PC-9 (cell line): Measurements from ENCODE around the gene ZNF581. TPM values are rescaled to one million over a fixed set of nuclear protein-coding genes. Genes with fewer than 3 reads are reported as not detected.

Experiments used
- BruUV-seq: library from RNA; stranded (reverse); fragments of 400-500 nt; replicated peaks from 2 replicates; lab custom pipeline; 2021; lab: Mats Ljungman, UMichigan
- CTCF ChIA-PET: fragments of 300-600 bp; sonication (Branson Sonifier 250); formaldehyde crosslinking; loops from one replicate; lab custom pipeline; 2022; ENCODE audit warnings: antibody characterized with exemption; lab: Charles Lee
- POLR2A ChIA-PET: fragments of 300-600 bp; sonication (Branson Sonifier 250); formaldehyde crosslinking; loops from one replicate; lab custom pipeline; 2022; ENCODE audit warnings: antibody characterized with exemption; ENCODE audit not compliant: unreplicated experiment; lab: Charles Lee
- DNase-seq, 2 experiments: peaks; one replicate each; pipeline versions ENCODE4 v3.0.0 to v3.0.0-alpha.2; 2015 to 2022; ENCODE audit warnings: mixed read lengths in 1 of 2
- H2AFZ ChIP-seq: fragments of 200-600 bp; sonication (generic); 2 replicates; pipeline ENCODE4 v1.8.1; 2017; ENCODE audit warnings: antibody characterized with exemption
- H3F3A ChIP-seq: fragments of 200-600 bp; sonication (generic); 2 replicates; pipeline ENCODE4 v1.8.1; 2017; ENCODE audit warnings: antibody characterized with exemption, mild to moderate bottlenecking, low read depth; ENCODE audit not compliant: insufficient read depth
- H3K27ac ChIP-seq: fragments of 200-600 bp; sonication (generic); 2 replicates; pipeline ENCODE4 v1.6.1; 2016; ENCODE audit warnings: mixed run types
- H3K27me3 ChIP-seq: fragments of 200-600 bp; sonication (generic); 2 replicates; pipeline ENCODE4 v1.6.1; 2016; ENCODE audit warnings: low read depth, mixed run types; ENCODE audit not compliant: insufficient read depth
- H3K36me3 ChIP-seq: fragments of 200-600 bp; sonication (generic); 2 replicates; pipeline ENCODE4 v1.6.1; 2016; ENCODE audit warnings: low read depth, mixed run types
- H3K4me1 ChIP-seq: fragments of 200-600 bp; sonication (generic); replicated peaks from 2 replicates; pipeline ENCODE4 v1.6.1; 2016; ENCODE audit warnings: mixed run types; ENCODE audit not compliant: insufficient read depth
- H3K4me2 ChIP-seq: fragments of 200-600 bp; sonication (generic); 2 replicates; pipeline ENCODE4 v1.6.1; 2017; ENCODE audit warnings: mixed run types
- H3K4me3 ChIP-seq: fragments of 200-600 bp; sonication (generic); 2 replicates; pipeline ENCODE4 v1.6.1; 2016; ENCODE audit warnings: mixed run types
- H3K79me2 ChIP-seq: fragments of 200-600 bp; sonication (generic); 2 replicates; pipeline ENCODE4 v1.6.1; 2017; ENCODE audit warnings: low read depth, mixed run types
- H3K9me2 ChIP-seq: fragments of 200-600 bp; sonication (generic); 2 replicates; pipeline ENCODE4 v1.8.1; 2017; ENCODE audit warnings: mild to moderate bottlenecking; ENCODE audit not compliant: insufficient read depth
- H3K9me3 ChIP-seq: fragments of 200-600 bp; sonication (generic); 2 replicates; pipeline ENCODE4 v1.8.1; 2016; ENCODE audit warnings: low read depth; ENCODE audit not compliant: insufficient read depth
- H4K20me1 ChIP-seq: fragments of 200-600 bp; sonication (generic); 2 replicates; pipeline ENCODE4 v1.8.1; 2017; ENCODE audit not compliant: insufficient read depth
- CTCF ChIP-seq: fragments of 200-600 bp; sonication (generic); conservative IDR thresholded peaks from 2 replicates; pipeline ENCODE4 v1.6.1; 2017; ENCODE audit warnings: mixed run types, antibody characterized with exemption, mild to moderate bottlenecking, moderate library complexity
- EZH2 ChIP-seq: fragments of 200-600 bp; sonication (generic); IDR thresholded peaks from 2 replicates; pipeline ENCODE4 v1.8.0; 2017; ENCODE audit warnings: antibody characterized with exemption, low read depth
- intact Hi-C: fragments of 100-400 bp; cut with micrococcal nuclease; formaldehyde crosslinking; loops from one replicate; pipeline ENCODE4 v1.10.0; 2022; ENCODE audit not compliant: unreplicated experiment
- total RNA-seq: library from RNA; stranded (reverse); gene quantifications from 2 replicates; pipeline ENCODE4 v1.2.3, GENCODE V29; 2021

The ZNF581 gene
- total RNA-seq, 1 experiment from 2014 or later: 53.5 TPM

- Histone ChIP-seq H3K4me3 (no peak overlapping the region), H3K4me2 (no peak overlapping the region), H3K27me3 (no peaks in the 10 kb centered on the region), H2AFZ (no peak overlapping the region), H3K9me2 (no peaks in the 10 kb centered on the region), H3K36me3 (peaks cover 12% of the 10 kb centered on the region), H3K79me2 (no peaks in the 10 kb centered on the region), H3K4me1 (no peaks in the 10 kb centered on the region), H3K9me3 (no peaks in the 10 kb centered on the region), H3F3A (no peaks in the 10 kb centered on the region), H4K20me1 (peaks cover 3% of the 10 kb centered on the region), H3K27ac (no peak overlapping the region)
- intact Hi-C loops: no loop called here
- CTCF ChIA-PET: no interaction called here
- BruUV-seq: no TSS peak
- no peak for DNase-seq
- POLR2A ChIA-PET: interaction anchor here (0.7 kb wide), 1 partner anchor 685 kb away, joined by 3 read pairs; no protein-coding TSS in a partner anchor
- TF ChIP-seq CTCF: no peak
- TF ChIP-seq EZH2: no peak
Observed at GRCh38 chr19:55693336-55693974, 50.0 kb downstream of the ZNF581 start.

- POLR2A ChIA-PET: no interaction called here
Observed at GRCh38 chr19:55694241-55694655, 50.8 kb downstream of the ZNF581 start.

More at GRCh38 chr19:55694241-55694655, 50.8 kb downstream of the ZNF581 start:
- Histone ChIP-seq H3K27me3 (no peaks in the 10 kb centered on the region), H3K79me2 (no peaks in the 10 kb centered on the region), H3K9me3 (no peaks in the 10 kb centered on the region), H3K4me2 (no peak overlapping the region), H2AFZ (no peak overlapping the region), H3K36me3 (peaks cover 12% of the 10 kb centered on the region), H3K27ac (no peak overlapping the region), H3K4me1 (no peaks in the 10 kb centered on the region), H3K4me3 (no peak overlapping the region), H3F3A (no peaks in the 10 kb centered on the region), H4K20me1 (no peaks in the 10 kb centered on the region; the same call in 1 of the 2 replicates), H3K9me2 (no peaks in the 10 kb centered on the region)
- CTCF ChIA-PET: no interaction called here
- TF ChIP-seq CTCF (no peak), EZH2 (no peak)
- intact Hi-C loops: no loop called here
- DNase-seq: no peak
- no TSS peak for BruUV-seq
